GM21515 (cell line): ENCODE results near the gene PRR11.
"Not testable (repeated sequence)": the region's sequence is repeated elsewhere in the genome, so short reads cannot be mapped to it uniquely, and the experiment has no call there.

Experiments
- ATAC-seq: cut with Tn5 transposase; IDR thresholded peaks from one replicate; pipeline ENCODE4 v1.9.1; 2021; ENCODE audit not compliant: unreplicated experiment

PRR11 gene

GRCh38 chr17:59155439-59156177 lies at the start of gene PRR11:
TSS of gene PRR11 (plus strand) at chr17:59155746. CDS start at chr17:59169753, 14,007 bp downstream.
- peak; percentile 85 for ATAC-seq

GRCh38 chr17:59105852-59106462 lies 49.6 kb upstream of the PRR11 start:
- ATAC-seq: peak; percentile 18

GRCh38 chr17:59106463-59107305 lies 48.9 kb upstream of the PRR11 start, which contains the start of gene TRIM37:
TSS of gene TRIM37 (minus strand) at chr17:59106880. CDS start at chr17:59106461, 419 bp downstream.
- peak; percentile 91 for ATAC-seq

GRCh38 chr17:59107306-59107670 lies 48.3 kb upstream of the PRR11 start:
- ATAC-seq: no peak

GRCh38 chr17:59108400-59109102 lies 47.0 kb upstream of the PRR11 start:
- ATAC-seq: no peak

- no peak for ATAC-seq
Measured at GRCh38 chr17:59110973-59111372, 44.6 kb upstream of the PRR11 start.

GRCh38 chr17:59111539-59111938 lies 44.0 kb upstream of the PRR11 start:
- no peak for ATAC-seq

GRCh38 chr17:59115474-59115873 lies 40.1 kb upstream of the PRR11 start:
- no peak for ATAC-seq

- no peak for ATAC-seq
Measured at GRCh38 chr17:59121901-59122480, 33.6 kb upstream of the PRR11 start.

GRCh38 chr17:59124665-59125064 lies 30.9 kb upstream of the PRR11 start:
- ATAC-seq: no peak

- ATAC-seq: no peak
Measured at GRCh38 chr17:59126809-59127417, 28.6 kb upstream of the PRR11 start.

GRCh38 chr17:59129814-59130213 lies 25.7 kb upstream of the PRR11 start:
- ATAC-seq: no peak

GRCh38 chr17:59131131-59131530 lies 24.4 kb upstream of the PRR11 start:
- ATAC-seq: no peak

- not testable (repeated sequence) for ATAC-seq
Measured at GRCh38 chr17:59138339-59138738, 17.2 kb upstream of the PRR11 start.

- no peak for ATAC-seq
Measured at GRCh38 chr17:59139939-59140338, 15.6 kb upstream of the PRR11 start.

GRCh38 chr17:59141860-59142259 lies 13.7 kb upstream of the PRR11 start:
- ATAC-seq: no peak

GRCh38 chr17:59145571-59146096 lies 9.9 kb upstream of the PRR11 start:
- no peak for ATAC-seq

GRCh38 chr17:59149051-59149450 lies 6.5 kb upstream of the PRR11 start:
- ATAC-seq: no peak

- no peak for ATAC-seq
Measured at GRCh38 chr17:59149841-59150511, 5.6 kb upstream of the PRR11 start.
